ENCODE data around the gene GSTM3. TPM values are rescaled to one million over a fixed set of nuclear protein-coding genes. Genes with fewer than 3 reads are reported as not detected.

GSTM3 gene
- total RNA-seq, 1 donor from 2014 or later = 26.1 TPM

DNA sequence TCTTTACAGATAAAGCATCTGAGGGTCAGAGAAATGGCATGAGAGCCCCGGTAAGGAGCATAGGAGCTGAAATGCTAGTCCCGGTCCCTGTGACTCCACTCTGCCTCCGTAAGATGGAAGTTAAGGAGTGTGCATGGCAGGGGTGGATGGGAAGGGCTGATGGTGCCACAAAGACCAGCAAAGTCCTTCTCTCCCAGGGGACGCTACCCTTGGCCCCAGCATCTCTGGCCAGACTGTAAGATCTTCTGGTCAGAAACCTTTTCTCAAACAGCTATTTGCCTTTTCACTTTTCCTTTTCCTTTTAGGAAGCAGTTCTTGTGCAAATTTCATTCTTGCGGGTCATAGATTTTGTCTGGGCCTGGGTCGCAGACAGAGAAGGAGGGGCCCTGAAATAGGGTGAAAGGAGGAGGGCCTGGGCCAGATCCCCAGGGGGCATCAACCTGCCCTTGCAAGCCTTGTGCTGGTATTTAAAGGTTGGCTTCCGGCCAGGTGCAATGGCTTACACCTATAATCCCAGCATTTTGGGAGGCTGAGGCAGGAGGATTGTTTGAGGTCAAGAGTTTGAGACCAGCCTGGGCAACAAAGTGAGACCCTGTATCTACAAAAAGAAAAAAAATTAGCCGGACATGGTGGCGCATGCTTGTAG, 37.3 kb upstream of the GSTM3 start:
- no peak for FAIRE-seq
- no peaks in the 10 kb centered on the region for H3K36me3 Mint-ChIP-seq (ENCODE audit: low read depth, unreplicated experiment)

DNA sequence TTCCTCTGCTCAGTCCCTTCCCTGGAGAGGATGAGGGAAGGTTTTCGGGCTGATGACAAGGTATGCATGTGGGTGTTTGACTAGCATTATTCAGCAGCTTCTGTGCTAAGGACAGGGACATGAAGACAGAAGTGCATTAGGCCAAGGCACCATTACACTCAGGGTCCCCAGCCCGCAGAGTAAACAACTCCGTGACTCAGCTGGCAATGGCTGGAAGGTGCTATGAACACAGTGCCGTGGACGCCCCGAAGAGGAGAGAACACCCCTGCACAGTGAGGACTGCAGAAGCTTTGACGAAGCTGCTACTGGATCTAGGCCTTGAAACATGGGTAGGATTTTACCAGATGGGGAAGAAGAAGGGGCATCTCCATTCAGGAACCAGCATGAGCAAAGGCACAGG, 36.6 kb upstream of the GSTM3 start:
- Histone ChIP-seq H2AFZ (ENCODE audit: low read depth, low read length) (no peak overlapping the region), H3K27me3 (ENCODE audit: insufficient read depth, low read length) (peaks cover 3% of the 10 kb centered on the region), H3K4me3 (ENCODE audit: insufficient read depth, low read depth, low read length) (no peak overlapping the region), H3K4me2 (ENCODE audit: low read length) (no peak overlapping the region), H3K9ac (ENCODE audit: low read length) (no peak overlapping the region), H3K4me1 (ENCODE audit: insufficient read depth, low read length) (no peaks in the 10 kb centered on the region), H3K79me2 (ENCODE audit: insufficient read depth, low read length) (no peaks in the 10 kb centered on the region), H4K20me1 (ENCODE audit: insufficient read depth, low read length) (no peaks in the 10 kb centered on the region), H3K27ac (ENCODE audit: low read depth, low read length) (no peak overlapping the region), H3K36me3 (ENCODE audit: insufficient read depth, low read length) (no peaks in the 10 kb centered on the region), H3K9me3 (ENCODE audit: insufficient read depth, low read depth, low read length) (peaks cover 7% of the 10 kb centered on the region)
- H3K27ac Mint-ChIP-seq (ENCODE audit: unreplicated experiment) = no peak overlapping the region
- no peak for FAIRE-seq
- DNase-seq (ENCODE audit: low read depth) = no peak
- TF ChIP-seq EZH2 (IDR thresholded peaks at IDR 0.05; ENCODE audit: insufficient read depth, low read length) = no peak
- TF ChIP-seq, protein P1, sequence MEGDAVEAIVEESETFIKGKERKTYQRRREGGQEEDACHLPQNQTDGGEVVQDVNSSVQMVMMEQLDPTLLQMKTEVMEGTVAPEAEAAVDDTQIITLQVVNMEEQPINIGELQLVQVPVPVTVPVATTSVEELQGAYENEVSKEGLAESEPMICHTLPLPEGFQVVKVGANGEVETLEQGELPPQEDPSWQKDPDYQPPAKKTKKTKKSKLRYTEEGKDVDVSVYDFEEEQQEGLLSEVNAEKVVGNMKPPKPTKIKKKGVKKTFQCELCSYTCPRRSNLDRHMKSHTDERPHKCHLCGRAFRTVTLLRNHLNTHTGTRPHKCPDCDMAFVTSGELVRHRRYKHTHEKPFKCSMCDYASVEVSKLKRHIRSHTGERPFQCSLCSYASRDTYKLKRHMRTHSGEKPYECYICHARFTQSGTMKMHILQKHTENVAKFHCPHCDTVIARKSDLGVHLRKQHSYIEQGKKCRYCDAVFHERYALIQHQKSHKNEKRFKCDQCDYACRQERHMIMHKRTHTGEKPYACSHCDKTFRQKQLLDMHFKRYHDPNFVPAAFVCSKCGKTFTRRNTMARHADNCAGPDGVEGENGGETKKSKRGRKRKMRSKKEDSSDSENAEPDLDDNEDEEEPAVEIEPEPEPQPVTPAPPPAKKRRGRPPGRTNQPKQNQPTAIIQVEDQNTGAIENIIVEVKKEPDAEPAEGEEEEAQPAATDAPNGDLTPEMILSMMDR (IDR thresholded peaks at IDR 0.05; ENCODE audit: insufficient read depth, low read depth, low read length) = no peak
- peaks cover 14% of the 10 kb centered on the region for H3K27me3 Mint-ChIP-seq (ENCODE audit: low read depth, unreplicated experiment)
- peaks cover 7% of the 10 kb centered on the region for H3K9me3 Mint-ChIP-seq (ENCODE audit: unreplicated experiment)
- peaks cover 8% of the 10 kb centered on the region for H3K4me1 Mint-ChIP-seq (ENCODE audit: low read depth, unreplicated experiment)
- no peak overlapping the region for H3K4me3 Mint-ChIP-seq (ENCODE audit: unreplicated experiment)
- no peaks in the 10 kb centered on the region for H3K36me3 Mint-ChIP-seq (ENCODE audit: low read depth, unreplicated experiment)

More for the DNA sequence above, 37.3 kb upstream of the GSTM3 start:
- peaks cover 14% of the 10 kb centered on the region for H3K27me3 Mint-ChIP-seq (ENCODE audit: low read depth, unreplicated experiment)
- no peaks in the 10 kb centered on the region for H3K36me3 ChIP-seq (ENCODE audit: insufficient read depth, low read length)
- H3K4me1 ChIP-seq (ENCODE audit: insufficient read depth, low read length) = peaks cover under 1% of the 10 kb centered on the region
- H3K9me3 ChIP-seq (ENCODE audit: insufficient read depth, low read depth, low read length) = peaks cover 7% of the 10 kb centered on the region
- peaks cover 7% of the 10 kb centered on the region for H3K9me3 Mint-ChIP-seq (ENCODE audit: unreplicated experiment)
- H3K4me1 Mint-ChIP-seq (ENCODE audit: low read depth, unreplicated experiment) = peaks cover 10% of the 10 kb centered on the region
- H3K27me3 ChIP-seq (ENCODE audit: insufficient read depth, low read length) = peaks cover 3% of the 10 kb centered on the region
- no peak overlapping the region for H3K27ac ChIP-seq (ENCODE audit: low read depth, low read length)
- H3K79me2 ChIP-seq (ENCODE audit: insufficient read depth, low read length) = no peaks in the 10 kb centered on the region
- H3K4me2 ChIP-seq (ENCODE audit: low read length) = no peak overlapping the region
- TF ChIP-seq, protein P1 (IDR thresholded peaks at IDR 0.05; ENCODE audit: insufficient read depth, low read depth, low read length) = no peak
- no peak for TF ChIP-seq EZH2 (IDR thresholded peaks at IDR 0.05; ENCODE audit: insufficient read depth, low read length)
- no peak overlapping the region for H3K4me3 Mint-ChIP-seq (ENCODE audit: unreplicated experiment)
- no peak for DNase-seq (ENCODE audit: low read depth)
- H3K4me3 ChIP-seq (ENCODE audit: insufficient read depth, low read depth, low read length) = no peak overlapping the region
- no peak overlapping the region for H3K27ac Mint-ChIP-seq (ENCODE audit: unreplicated experiment)
- H3K9ac ChIP-seq (ENCODE audit: low read length) = no peak overlapping the region
- no peak overlapping the region for H2AFZ ChIP-seq (ENCODE audit: low read depth, low read length)
- H4K20me1 ChIP-seq (ENCODE audit: insufficient read depth, low read length) = no peaks in the 10 kb centered on the region

DNA sequence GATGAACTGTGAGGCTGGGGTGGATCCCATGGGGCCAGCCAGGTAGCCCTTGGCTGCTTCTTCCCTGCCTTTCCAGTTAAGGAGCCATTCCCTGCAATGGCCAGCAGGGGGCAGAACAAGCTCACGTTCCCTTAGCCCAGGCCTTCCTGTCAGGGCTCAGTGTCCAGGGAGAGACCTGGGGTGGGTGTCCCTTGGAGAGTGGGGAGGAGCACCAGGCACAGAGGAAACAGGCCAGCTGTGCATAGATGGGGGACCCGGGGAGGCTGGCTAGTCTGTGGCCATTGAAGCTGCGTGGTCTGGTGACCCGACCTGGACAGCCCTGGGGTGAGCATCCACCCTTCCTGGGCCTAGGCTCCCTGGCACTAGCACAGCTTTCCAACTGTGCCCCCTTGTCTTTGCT, 36.1 kb upstream of the GSTM3 start:
- H3K9me3 Mint-ChIP-seq (ENCODE audit: unreplicated experiment) = peaks cover 7% of the 10 kb centered on the region
- Histone ChIP-seq H2AFZ (ENCODE audit: low read depth, low read length) (no peak overlapping the region), H3K4me3 (ENCODE audit: insufficient read depth, low read depth, low read length) (no peak overlapping the region), H3K27ac (ENCODE audit: low read depth, low read length) (no peak overlapping the region), H3K79me2 (ENCODE audit: insufficient read depth, low read length) (no peaks in the 10 kb centered on the region), H3K4me1 (ENCODE audit: insufficient read depth, low read length) (no peaks in the 10 kb centered on the region), H3K36me3 (ENCODE audit: insufficient read depth, low read length) (no peaks in the 10 kb centered on the region), H3K9me3 (ENCODE audit: insufficient read depth, low read depth, low read length) (peaks cover 7% of the 10 kb centered on the region), H3K4me2 (ENCODE audit: low read length) (no peak overlapping the region), H4K20me1 (ENCODE audit: insufficient read depth, low read length) (no peaks in the 10 kb centered on the region), H3K9ac (ENCODE audit: low read length) (no peak overlapping the region), H3K27me3 (ENCODE audit: insufficient read depth, low read length) (peaks cover 3% of the 10 kb centered on the region)
- FAIRE-seq (no peak), DNase-seq (ENCODE audit: low read depth) (peak; percentile 43)
- no peak overlapping the region for H3K27ac Mint-ChIP-seq (ENCODE audit: unreplicated experiment)
- peaks cover 8% of the 10 kb centered on the region for H3K4me1 Mint-ChIP-seq (ENCODE audit: low read depth, unreplicated experiment)
- TF ChIP-seq EZH2 (IDR thresholded peaks at IDR 0.05; ENCODE audit: insufficient read depth, low read length) = no peak
- TF ChIP-seq, protein P1 (IDR thresholded peaks at IDR 0.05; ENCODE audit: insufficient read depth, low read depth, low read length) = peak; percentile 90
- no peaks in the 10 kb centered on the region for H3K36me3 Mint-ChIP-seq (ENCODE audit: low read depth, unreplicated experiment)
- no peak overlapping the region for H3K4me3 Mint-ChIP-seq (ENCODE audit: unreplicated experiment)
- H3K27me3 Mint-ChIP-seq (ENCODE audit: low read depth, unreplicated experiment) = peaks cover 17% of the 10 kb centered on the region

Data from astrocyte (in vitro differentiated cells and primary cell).